Measurements from ENCODE around the gene SEL1L3.

SEL1L3 gene

DNA sequence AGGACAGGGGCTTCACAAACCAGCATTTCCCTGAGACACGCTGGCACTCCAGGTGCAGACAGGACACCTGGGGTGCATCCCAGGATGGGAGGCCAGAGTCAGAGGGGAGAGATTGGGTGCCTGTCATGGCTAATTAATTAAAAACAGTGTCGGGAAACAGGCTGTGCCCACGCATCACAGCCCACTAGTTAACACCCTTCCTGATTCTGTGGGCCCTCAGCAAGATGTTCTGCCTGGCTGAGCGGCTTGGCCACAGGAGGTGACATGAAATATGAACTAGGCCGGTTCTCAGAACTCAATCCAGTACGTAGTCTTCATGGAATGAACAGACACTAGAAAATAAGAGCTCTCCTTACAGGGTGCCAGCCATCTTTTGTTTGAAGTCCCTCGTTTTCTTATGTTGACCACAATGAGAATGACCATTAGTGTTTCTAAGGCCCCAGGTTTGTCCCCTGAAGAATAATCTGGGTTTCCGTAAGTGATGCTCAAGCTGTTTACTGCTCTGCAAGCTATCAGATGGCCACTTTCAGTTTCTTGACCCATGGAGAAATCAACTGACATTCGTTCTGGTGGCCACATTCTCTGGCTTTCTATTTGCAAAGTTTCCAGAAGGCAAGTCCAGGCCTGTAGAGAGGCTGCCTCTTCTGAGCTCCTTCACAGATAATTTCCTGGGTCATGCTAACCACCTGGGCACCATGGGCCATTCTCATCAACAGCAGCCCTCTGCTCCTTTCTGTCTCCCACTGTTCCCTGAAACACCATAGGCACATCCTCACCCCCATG lies 134.9 kb downstream of the SEL1L3 start:
- no peak for DNase-seq

DNA sequence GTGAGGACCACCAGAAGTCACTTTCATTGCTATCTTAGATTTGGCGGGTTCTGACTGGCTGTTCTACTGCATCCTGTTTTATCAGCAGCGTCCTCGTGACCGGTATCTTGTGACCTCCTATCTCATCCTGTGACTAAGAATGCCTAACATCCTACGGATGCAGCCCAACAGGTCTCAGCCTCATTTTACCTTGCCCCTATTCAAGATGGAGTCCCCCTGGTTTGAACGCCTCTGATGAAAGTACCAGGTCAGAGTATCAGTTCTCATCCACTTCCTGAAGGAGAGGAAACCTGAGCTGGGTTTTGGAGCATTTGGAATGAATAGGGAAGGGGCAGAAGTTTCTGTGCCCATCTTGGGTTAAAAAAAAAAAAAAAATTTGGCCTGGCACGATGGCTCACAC lies 136.9 kb downstream of the SEL1L3 start:
- no peak for DNase-seq

DNA sequence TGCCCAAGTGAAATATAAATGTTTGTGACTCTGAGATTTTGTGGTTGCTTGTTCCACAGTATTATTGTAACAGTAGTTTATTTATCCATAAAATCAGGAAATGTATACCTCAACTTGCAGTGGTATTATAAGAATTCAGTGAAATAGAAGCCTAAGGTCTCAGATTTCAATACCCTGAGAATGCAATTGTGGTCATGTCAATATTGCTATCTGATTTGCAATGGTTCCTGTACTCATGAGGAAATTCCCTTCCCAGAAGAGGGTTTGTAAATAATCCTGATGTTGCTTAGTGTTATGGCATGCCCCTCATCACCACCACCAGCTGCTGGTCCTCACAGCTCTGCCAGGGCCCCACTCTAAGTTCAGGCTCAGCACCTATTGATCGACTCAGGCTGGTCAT lies 139.4 kb downstream of the SEL1L3 start:
- DNase-seq, result no peak

DNA sequence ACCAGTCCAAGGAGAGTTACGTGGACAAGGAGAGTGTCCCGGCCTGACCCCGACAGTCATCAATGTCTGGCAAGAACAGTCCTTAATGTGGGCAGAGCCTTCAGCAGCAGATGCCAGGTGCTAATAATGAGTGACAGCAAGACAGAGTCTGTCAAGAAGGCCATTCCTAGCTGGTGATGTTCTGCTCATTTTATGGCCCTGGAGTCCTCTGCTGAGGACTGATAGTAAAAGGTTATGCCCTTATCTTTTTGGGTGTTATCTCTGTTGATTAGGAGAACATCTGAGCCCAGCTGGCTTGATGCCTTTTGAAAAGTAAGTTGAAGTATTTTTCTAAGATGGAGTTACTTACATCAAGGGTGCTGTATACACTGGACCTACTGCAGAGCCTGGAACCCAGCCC lies 139.8 kb downstream of the SEL1L3 start:
- DNase-seq, result no peak

DNA sequence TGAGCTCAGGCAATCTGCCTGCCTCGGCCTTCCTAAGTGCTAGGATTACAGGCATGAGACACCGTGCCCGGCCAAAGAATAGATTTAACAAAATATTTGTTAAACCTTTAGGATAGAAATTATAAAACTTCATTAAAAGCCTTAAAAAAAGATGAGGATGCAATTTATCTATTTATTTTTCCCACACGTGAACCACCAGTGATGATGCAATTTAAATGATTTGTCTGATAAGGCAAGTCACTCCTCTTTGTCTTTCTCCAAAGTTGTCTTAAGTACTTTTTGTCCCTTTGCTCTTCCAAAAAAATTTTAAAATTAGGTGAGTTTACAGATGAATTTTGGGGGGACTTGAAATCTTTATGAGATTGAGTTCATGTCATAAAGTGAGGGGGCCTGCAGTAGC lies 149.0 kb downstream of the SEL1L3 start:
- DNase-seq, result no peak

DNA sequence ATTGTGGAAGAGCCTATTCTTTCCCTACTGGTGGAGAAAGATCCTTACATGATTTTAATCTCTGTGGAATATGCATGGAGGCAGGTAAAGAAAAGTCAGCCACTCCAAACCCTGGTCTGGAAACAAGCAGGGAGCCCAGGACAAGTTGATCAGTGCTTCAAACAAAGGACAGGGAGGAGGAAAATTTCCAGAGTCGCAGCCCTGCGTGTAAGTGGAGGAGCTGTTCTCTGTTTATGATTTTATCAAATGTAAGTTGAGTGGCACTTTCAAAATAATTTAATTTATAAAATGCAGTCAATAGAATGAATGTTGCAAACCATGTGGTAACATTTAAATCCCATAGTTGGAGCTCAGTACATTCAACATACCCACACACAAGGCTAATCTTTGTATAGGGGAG lies 150.2 kb downstream of the SEL1L3 start:
- DNase-seq, result no peak

DNA sequence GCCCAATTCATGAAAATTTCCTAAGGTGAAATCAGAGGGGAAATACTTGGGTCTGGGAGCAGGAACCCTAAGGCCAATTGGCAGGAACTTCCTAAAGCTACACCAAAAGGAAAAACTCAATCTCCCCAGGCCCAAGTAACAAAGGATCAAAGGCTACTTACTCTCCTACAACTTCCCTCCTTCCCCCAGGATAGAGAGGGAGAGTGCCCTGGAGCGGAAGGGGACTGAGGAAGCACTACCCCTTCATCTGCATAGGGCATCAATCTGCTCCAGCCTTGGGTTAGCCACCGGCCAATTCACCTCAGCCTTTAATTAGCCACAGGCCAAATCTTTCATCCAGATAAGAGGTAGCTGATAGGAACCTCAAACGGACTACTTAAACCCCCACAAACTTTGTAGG lies 152.2 kb downstream of the SEL1L3 start:
- DNase-seq, result no peak

DNA sequence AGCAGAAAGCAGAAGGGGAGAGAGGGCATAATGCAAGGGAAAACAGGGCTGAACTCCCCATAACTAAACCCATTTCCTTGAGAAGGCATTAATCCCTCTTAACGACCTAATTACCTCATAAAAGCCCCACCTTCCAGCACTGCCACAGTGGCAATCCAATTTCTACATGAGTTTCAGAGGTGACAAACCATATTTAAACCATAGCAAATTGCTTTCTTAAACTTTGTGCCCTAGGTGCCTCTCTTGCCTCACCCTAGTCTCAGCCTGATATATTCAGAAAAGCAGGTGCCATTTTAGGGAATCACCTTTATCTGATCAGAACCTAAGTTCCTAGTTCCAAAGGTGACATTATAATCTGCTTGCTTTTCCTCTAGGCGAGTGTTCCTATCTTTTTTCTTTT lies 158.3 kb downstream of the SEL1L3 start:
- no peak for DNase-seq

DNA sequence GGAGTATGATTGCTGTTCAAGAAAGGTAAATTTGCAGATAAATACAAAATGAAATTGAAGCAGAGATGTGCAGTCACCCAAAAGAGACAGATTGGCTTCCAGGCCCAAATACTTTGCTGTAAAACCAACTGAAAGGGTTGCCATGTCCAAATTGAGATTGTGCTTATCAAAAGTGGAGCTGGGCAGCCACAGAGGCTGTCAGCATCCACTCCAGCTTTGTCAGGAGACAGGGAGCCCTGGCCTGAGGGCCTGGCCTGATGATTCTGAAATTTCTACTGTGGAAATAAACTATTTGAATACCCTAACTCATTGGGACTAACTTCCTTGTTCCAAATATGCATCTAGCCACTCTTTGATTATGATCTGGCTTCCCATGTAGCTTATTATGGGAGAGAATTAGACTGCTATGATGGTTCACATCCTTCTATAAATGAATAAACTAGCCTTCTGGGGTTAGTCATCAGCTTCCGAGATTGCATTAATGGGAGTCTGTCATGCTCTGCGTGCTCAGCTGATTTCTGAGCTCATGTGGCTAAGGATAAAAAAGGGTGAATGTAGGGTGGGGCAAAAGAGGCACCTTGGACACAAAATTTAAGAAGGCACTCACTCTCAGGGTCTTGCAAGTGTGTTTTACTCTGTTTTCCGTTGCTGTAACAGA lies 158.9 kb downstream of the SEL1L3 start:
- DNase-seq, result no peak

DNA sequence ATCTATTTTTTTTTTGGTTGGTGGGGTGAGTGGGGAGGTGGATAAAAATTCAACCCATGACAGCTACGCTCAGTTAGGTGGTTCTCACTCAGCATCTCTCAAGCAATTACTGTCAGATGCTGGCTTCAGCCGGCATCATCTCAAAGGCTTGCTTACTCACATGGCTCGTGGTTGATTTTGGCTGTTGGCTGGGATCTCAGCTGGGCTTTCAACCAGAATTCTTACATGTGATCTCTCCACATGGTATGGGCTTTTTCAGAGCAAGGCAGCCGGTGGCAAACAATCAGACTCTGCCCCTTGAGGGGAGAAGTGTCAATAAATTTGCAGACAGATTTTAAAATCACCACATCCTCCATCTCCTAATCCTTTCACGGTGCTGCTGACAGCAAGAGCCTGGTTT lies 159.9 kb downstream of the SEL1L3 start:
- no peak for DNase-seq

DNA sequence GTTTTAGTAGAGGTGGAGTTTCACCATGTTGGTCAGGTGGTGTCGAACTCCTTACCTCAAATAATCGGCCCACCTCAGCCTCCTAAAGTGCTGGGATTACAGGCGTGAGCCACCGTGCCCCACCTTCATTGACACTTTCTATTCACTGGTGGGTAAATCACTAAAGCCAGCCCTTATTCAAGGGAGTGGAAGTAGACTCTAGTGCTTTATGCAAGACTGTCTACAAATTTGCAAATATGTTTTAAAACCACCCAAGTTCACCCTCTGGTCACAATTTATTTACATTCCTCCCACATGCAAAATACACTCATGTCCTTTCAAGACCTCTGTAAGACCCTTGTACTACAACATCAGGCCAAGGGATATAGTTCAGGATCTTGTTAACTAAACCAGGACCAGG lies 162.1 kb downstream of the SEL1L3 start:
- DNase-seq, result no peak

DNA sequence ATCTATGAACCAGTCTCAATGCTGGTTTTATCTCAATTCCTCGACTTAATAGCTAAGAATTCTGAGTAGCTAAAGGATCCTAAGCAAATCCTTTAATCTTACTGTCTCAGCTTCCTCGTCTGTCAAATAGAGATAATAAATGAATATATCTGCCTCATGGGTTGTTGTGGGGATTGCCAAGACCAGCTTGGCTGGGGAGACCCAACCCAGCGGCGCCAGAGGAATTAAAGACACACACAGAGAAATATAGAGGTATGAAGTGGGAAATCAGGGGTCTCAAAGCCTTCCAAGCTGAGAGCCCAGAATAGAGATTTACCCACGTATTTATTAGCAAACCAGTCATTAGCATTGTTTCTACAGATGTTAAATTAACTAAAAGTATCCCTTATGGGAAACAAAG lies 165.3 kb downstream of the SEL1L3 start:
- DNase-seq, result no peak
